ENCODE results near the gene MYO1E. TPM values are rescaled to one million over a fixed set of nuclear protein-coding genes. Genes with fewer than 3 reads are reported as not detected.

Gene MYO1E
- total and polyA plus RNA-seq, 2 of the 8 experiments (the other 6 are each of a cell fraction or from before 2014, with no cell fraction given): 19.6 to 142 TPM

- Histone ChIP-seq H3K79me2 (ENCODE audit: control insufficient read depth in 1 of 2, insufficient read depth in 2 of 2, low read length in 2 of 2) (0 out of 4 replicates have a peak, but pooled peaks cover 0 to 2% of the 10 kb centered on the region in 2 experiments), H3K56ac (replicated peaks; ENCODE audit: insufficient read length, low read depth, low read length) (no peak overlapping the region), H2BK15ac (ENCODE audit: low read length) (no peak overlapping the region), H2AK5ac (ENCODE audit: low read depth, low read length) (no peak overlapping the region), H3K14ac (ENCODE audit: insufficient read length) (no peak overlapping the region), H2AFZ (ENCODE audit: low read length) (no peak overlapping the region), H2BK12ac (ENCODE audit: low read depth, low read length) (0 out of 2 replicates have a peak overlapping the region, but pooled peaks have one; percentile 6), H3K27me3 (replicated peaks in 1 of 4; ENCODE audit: control insufficient read depth in 3 of 4, extremely low read depth in 1 of 4, insufficient read depth in 3 of 4, low read length in 3 of 4) (no peaks in the 10 kb centered on the region), H3K4me3 (ENCODE audit: extremely low read depth in 1 of 4, insufficient read depth in 2 of 4, low read depth in 3 of 4, low read length in 4 of 4) (no peak overlapping the region), H3K9me3 (ENCODE audit: insufficient read depth in 2 of 2, low read depth in 1 of 2, low read length in 1 of 2) (no peaks in the 10 kb centered on the region), H3K36me3 (ENCODE audit: control insufficient read depth in 2 of 4, insufficient read depth in 4 of 4, low read length in 3 of 4) (peaks cover 7 to 34% (median 10%) of the 10 kb centered on the region in 4 experiments; a peak in 5 of 8 replicates), H3K23me2 (ENCODE audit: low read depth, low read length) (no peaks in the 10 kb centered on the region), H4K91ac (replicated peaks; ENCODE audit: insufficient read length, low read length) (no peak overlapping the region), H2BK20ac (ENCODE audit: low read length) (no peak overlapping the region), H3K18ac (ENCODE audit: extremely low read depth, low read length) (peak overlapping the region; percentile 64), H3K27ac (ENCODE audit: low read depth, low read length) (no peak overlapping the region), H4K5ac (ENCODE audit: insufficient read length, low read depth, low read length) (no peak overlapping the region), H3K23ac (ENCODE audit: insufficient read length) (no peak overlapping the region), H2BK120ac (replicated peaks; ENCODE audit: low read depth, low read length) (no peak overlapping the region), H3K9ac (replicated peaks in 1 of 4; ENCODE audit: extremely low read depth in 1 of 4, low read depth in 3 of 4, low read length in 3 of 4) (no peak overlapping the region), H3K4me1 (replicated peaks in 1 of 4; ENCODE audit: control insufficient read depth in 3 of 4, insufficient read depth in 4 of 4, low read length in 3 of 4) (peaks cover 3 to 6% (median 4%) of the 10 kb centered on the region in 4 experiments; a peak in 6 of 7 replicates), H4K8ac (ENCODE audit: extremely low read depth, insufficient read depth, low read length) (no peak overlapping the region), H3K4ac (replicated peaks; ENCODE audit: insufficient read length, low read depth, low read length) (no peak overlapping the region), H3K79me1 (ENCODE audit: low read depth, low read length) (no peaks in the 10 kb centered on the region), H3K4me2 (ENCODE audit: insufficient read depth in 1 of 2, low read depth in 2 of 2, low read length in 2 of 2) (no peak overlapping the region), H2BK5ac (ENCODE audit: low read depth, low read length) (no peak overlapping the region), H4K20me1 (replicated peaks in 1 of 2; ENCODE audit: control insufficient read depth in 1 of 2, insufficient read depth in 2 of 2, low read length in 2 of 2) (peaks cover 0 to 5% of the 10 kb centered on the region in 2 experiments)
- WGBS, 2 experiments (ENCODE audit: extremely low coverage in 1 of 2, insufficient coverage in 1 of 2, insufficient read length in 1 of 2, insufficient replicate concordance in 2 of 2, low coverage in 1 of 2, low lambda C conversion rate in 2 of 2, missing lambda C conversion rate in 1 of 2): 77% methylated on average over 5 of the region's 5 CpGs; no CpG with 5 or more reads in 1 of the 2 experiments
- POLR2A ChIA-PET (ENCODE audit: partially characterized antibody): interaction anchor here (1.5 kb wide), 1 partner anchor 10 kb away, joined by 4 read pairs; no protein-coding TSS in a partner anchor
- no peak for TF ChIP-seq HDAC6 (IDR thresholded peaks at IDR 0.05; ENCODE audit: low read depth, low read length)
- CTCF ChIA-PET (ENCODE audit: partially characterized antibody): interaction anchor here (0.7 to 1.2 kb wide), 5 partner anchors 11 to 381 kb away, joined by 3 to 6 read pairs (median 3); no protein-coding TSS in a partner anchor
- FAIRE-seq: no peak
- no peak for DNase-seq (ENCODE audit: low read depth in 1 of 2, low spot score in 2 of 2)
These were observed 225.0 kb downstream of the MYO1E start for GRCh38 chr15:59147666-59148065.
